ENCODE results near the gene RBPJL. TPM values are rescaled to one million over a fixed set of nuclear protein-coding genes. Genes with fewer than 3 reads are reported as not detected.

Gene RBPJL
- total RNA-seq, 1 donor from 2014 or later = not detected

DNA sequence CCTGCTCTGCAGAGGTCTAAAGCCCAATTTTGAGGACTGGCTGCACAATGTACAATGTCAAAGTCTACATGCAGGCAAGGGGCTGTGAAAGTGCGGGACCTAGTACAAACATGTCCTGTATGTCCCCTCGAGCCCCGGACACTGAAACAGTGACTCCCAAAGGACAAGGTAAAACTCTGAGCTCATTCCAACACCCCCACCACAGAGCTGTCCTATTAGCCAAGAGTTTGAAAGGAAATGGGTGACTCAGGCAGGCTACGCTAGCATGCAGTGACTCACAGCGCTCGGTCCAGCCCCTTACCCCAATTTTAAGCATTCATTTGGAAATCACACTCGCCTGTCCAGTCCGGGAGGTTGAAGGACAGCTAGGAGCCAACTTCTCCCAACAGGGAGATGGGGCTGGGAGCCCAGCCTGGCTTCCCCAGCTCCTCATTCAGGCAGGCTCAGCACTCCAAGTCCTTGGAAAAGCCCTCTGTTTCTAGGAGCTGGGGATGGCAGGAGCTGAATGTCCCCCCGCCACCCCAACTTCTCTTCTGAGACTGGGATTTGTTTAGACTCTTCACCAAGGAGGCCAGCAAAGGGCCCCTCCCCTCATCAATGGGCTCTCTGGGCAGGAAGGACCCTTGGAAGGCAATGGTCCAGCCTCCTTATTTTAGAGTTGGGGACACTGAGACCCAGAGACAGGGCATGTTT, 37.7 kb downstream of the RBPJL start:
- Histone ChIP-seq H3K27me3 (ENCODE audit: control insufficient read depth, insufficient read depth, low read length) (no peaks in the 10 kb centered on the region), H3K4me3 (ENCODE audit: low read depth, low read length) (peak overlapping the region; percentile 97), H3K36me3 (ENCODE audit: control insufficient read depth, insufficient read depth, low read length) (peaks cover 9% of the 10 kb centered on the region)
- peak; percentile 94 for DNase-seq (ENCODE audit: low read depth)
- FAIRE-seq = no peak
- TF ChIP-seq, protein P1, sequence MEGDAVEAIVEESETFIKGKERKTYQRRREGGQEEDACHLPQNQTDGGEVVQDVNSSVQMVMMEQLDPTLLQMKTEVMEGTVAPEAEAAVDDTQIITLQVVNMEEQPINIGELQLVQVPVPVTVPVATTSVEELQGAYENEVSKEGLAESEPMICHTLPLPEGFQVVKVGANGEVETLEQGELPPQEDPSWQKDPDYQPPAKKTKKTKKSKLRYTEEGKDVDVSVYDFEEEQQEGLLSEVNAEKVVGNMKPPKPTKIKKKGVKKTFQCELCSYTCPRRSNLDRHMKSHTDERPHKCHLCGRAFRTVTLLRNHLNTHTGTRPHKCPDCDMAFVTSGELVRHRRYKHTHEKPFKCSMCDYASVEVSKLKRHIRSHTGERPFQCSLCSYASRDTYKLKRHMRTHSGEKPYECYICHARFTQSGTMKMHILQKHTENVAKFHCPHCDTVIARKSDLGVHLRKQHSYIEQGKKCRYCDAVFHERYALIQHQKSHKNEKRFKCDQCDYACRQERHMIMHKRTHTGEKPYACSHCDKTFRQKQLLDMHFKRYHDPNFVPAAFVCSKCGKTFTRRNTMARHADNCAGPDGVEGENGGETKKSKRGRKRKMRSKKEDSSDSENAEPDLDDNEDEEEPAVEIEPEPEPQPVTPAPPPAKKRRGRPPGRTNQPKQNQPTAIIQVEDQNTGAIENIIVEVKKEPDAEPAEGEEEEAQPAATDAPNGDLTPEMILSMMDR (IDR thresholded peaks at IDR 0.05; ENCODE audit: insufficient read depth, low read length, severe bottlenecking) = no peak

DNA sequence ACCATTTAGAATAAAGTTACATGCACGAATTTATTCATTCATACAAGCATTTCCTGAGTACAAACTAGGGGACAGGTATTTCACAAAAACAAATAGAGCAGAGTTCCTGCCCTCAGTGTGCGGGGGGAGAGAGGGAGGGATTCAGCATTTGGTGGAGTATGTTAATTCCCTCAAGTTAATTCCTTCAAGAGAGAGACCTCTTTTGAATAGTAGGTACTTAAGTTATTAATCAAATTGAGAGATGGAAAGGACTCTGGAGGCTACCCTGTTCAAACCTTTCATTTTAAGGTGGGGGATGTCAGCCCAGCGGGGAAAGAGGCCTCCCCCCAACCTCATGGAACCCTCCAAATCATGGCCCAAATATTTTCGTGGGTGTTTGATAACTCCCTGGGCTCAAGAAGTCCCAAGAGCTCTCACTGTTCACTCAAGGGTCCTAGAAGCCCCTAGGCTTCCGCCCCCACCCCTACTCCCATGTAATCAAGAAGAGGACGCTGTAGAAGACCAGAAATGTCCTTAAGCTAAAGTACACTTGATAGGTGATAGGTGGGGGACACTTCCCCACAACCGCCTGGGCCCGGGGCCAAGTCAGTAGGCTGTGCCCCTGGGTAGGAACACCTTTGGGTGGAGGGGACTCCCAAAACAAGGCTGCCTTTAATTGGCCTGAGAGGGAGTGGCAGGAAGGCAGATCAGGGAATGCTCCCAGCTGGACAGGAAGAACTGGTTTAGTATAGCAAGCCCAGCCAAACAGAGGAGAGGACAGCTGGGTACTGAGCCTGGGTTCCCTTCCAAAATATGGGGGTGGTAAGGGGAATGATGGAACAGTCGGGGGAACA, 38.7 kb downstream of the RBPJL start:
- FAIRE-seq (no peak), DNase-seq (ENCODE audit: low read depth) (peak; percentile 74)

DNA sequence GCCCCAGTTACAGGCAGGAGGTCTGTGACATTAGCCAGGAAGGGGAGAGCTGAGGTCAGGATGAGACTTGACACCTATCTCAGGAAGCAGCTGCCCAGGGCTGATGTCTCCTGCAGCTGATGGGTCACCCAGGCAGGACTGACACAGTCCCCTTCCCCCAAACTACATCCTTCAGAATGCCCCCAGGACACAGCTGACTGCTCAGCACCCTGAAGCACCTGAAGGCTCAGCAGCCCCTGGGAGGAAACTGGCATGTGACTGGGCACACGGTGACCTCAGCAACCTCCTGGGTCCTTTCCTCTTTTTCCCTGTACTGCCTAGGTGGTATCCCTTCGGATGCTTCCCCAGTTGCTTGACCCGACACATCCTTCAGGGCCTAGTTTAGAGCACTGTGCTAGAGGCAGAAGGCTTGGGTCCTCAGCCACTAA, 39.7 kb downstream of the RBPJL start:
- DNase-seq (ENCODE audit: low read depth) (no peak), FAIRE-seq (no peak)
- TF ChIP-seq, protein P1 (IDR thresholded peaks at IDR 0.05; ENCODE audit: insufficient read depth, low read length, severe bottlenecking) = no peak

More for the DNA sequence above, 38.7 kb downstream of the RBPJL start:
- Histone ChIP-seq H3K36me3 (ENCODE audit: control insufficient read depth, insufficient read depth, low read length) (peaks cover 6% of the 10 kb centered on the region), H3K4me3 (ENCODE audit: low read depth, low read length) (peak overlapping the region; percentile 97), H3K27me3 (ENCODE audit: control insufficient read depth, insufficient read depth, low read length) (no peaks in the 10 kb centered on the region)
- TF ChIP-seq, protein P1 (IDR thresholded peaks at IDR 0.05; ENCODE audit: insufficient read depth, low read length, severe bottlenecking) = no peak

DNA sequence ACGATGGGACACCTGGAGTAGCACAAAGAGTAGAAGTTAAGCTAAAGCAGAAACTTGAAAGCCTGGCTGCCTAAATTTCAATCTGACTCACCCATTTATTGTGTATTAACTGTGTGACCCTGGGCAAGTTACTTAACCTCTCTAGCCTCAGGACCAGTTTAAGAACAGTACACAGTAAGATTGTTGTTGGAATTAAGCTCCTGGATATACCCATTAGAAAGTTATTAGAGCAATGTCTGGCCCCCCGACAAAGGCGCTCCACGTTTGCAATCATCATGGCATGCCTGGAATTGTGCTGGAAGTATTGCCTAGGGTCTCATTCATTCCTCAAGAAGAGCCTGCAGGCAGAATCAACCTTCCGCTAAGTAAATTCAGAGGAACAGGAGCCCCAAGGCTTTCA, 40.2 kb downstream of the RBPJL start:
- TF ChIP-seq, protein P1 (IDR thresholded peaks at IDR 0.05; ENCODE audit: insufficient read depth, low read length, severe bottlenecking) = no peak
- H3K36me3 ChIP-seq (ENCODE audit: control insufficient read depth, insufficient read depth, low read length) = peaks cover 3% of the 10 kb centered on the region
- FAIRE-seq (no peak), DNase-seq (ENCODE audit: low read depth) (no peak)
- peak overlapping the region; percentile 97 for H3K4me3 ChIP-seq (ENCODE audit: low read depth, low read length)
- no peaks in the 10 kb centered on the region for H3K27me3 ChIP-seq (ENCODE audit: control insufficient read depth, insufficient read depth, low read length)

More for the DNA sequence above, 39.7 kb downstream of the RBPJL start:
- peaks cover 3% of the 10 kb centered on the region for H3K36me3 ChIP-seq (ENCODE audit: control insufficient read depth, insufficient read depth, low read length)
- H3K27me3 ChIP-seq (ENCODE audit: control insufficient read depth, insufficient read depth, low read length) = no peaks in the 10 kb centered on the region
- H3K4me3 ChIP-seq (ENCODE audit: low read depth, low read length) = peak overlapping the region; percentile 97

DNA sequence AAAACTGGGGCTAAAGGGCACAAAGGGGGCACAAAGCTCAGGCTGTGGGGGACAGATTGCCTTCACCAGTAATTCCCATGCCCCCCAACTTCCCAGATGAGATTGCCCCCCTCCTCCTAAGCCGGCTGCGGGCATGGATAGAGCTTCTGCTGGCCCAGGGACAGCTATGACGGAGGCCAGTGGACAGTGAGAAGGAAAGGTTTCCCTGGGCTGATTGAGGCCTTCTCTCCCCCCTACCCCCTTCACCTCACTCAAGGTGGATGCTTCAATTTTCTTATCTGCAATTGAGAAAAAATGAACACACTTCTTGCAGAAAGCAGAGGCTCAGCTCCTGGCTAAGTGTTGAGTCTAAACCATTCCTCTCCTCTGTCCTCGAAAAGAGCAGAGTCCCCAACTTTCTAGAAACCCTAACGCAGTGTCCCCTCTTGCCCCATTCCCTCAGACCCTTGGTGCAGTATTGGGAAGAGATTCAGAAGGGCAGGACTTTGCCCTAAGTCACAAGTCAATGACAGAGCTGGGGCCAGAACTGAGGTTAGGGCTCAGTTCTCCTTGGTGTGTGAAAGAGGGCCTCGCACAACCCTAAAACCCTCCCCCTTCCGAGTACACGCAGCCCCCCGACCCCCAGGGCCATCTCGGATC, 40.8 kb downstream of the RBPJL start:
- FAIRE-seq (no peak), DNase-seq (ENCODE audit: low read depth) (no peak)
- no peaks in the 10 kb centered on the region for H3K27me3 ChIP-seq (ENCODE audit: control insufficient read depth, insufficient read depth, low read length)
- H3K36me3 ChIP-seq (ENCODE audit: control insufficient read depth, insufficient read depth, low read length) = peaks cover 3% of the 10 kb centered on the region
- TF ChIP-seq, protein P1 (IDR thresholded peaks at IDR 0.05; ENCODE audit: insufficient read depth, low read length, severe bottlenecking) = no peak
- H3K4me3 ChIP-seq (ENCODE audit: low read depth, low read length) = peak overlapping the region; percentile 97
